ENCODE results near the gene FAM50B.

- TF ChIP-seq, protein P1, sequence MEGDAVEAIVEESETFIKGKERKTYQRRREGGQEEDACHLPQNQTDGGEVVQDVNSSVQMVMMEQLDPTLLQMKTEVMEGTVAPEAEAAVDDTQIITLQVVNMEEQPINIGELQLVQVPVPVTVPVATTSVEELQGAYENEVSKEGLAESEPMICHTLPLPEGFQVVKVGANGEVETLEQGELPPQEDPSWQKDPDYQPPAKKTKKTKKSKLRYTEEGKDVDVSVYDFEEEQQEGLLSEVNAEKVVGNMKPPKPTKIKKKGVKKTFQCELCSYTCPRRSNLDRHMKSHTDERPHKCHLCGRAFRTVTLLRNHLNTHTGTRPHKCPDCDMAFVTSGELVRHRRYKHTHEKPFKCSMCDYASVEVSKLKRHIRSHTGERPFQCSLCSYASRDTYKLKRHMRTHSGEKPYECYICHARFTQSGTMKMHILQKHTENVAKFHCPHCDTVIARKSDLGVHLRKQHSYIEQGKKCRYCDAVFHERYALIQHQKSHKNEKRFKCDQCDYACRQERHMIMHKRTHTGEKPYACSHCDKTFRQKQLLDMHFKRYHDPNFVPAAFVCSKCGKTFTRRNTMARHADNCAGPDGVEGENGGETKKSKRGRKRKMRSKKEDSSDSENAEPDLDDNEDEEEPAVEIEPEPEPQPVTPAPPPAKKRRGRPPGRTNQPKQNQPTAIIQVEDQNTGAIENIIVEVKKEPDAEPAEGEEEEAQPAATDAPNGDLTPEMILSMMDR (conservative IDR thresholded peaks at IDR 0.05): no peak
- TF ChIP-seq ZFX (IDR thresholded peaks at IDR 0.05): no peak
Observed at GRCh38 chr6:3838992-3839867, 9.9 kb upstream of the FAM50B start.
